Peyer's patch (tissue), 4 donors: ENCODE measurements around the gene MIA2.

Experiments
- POLR2A ChIP-seq, 2 donors: fragments of 450-650 bp; IDR thresholded peaks; one replicate each; pipeline ENCODE4 v1.5.1; 2017; ENCODE audit warnings: antibody characterized with exemption in 2 of 2, mild to moderate bottlenecking in 2 of 2, moderate library complexity in 2 of 2
- TF ChIP-seq, protein P1 (sequence below), 6 experiments: fragments of 450-650 bp in 4 of 6; fragments of 200-600 bp in 2 of 6; sonication (generic) in 1 of 6; IDR thresholded peaks; one replicate each; pipeline ENCODE4 v1.5.1; 2017 to 2019; ENCODE audit warnings: antibody characterized with exemption in 6 of 6, mild to moderate bottlenecking in 3 of 6, moderate library complexity in 1 of 6

DNA sequence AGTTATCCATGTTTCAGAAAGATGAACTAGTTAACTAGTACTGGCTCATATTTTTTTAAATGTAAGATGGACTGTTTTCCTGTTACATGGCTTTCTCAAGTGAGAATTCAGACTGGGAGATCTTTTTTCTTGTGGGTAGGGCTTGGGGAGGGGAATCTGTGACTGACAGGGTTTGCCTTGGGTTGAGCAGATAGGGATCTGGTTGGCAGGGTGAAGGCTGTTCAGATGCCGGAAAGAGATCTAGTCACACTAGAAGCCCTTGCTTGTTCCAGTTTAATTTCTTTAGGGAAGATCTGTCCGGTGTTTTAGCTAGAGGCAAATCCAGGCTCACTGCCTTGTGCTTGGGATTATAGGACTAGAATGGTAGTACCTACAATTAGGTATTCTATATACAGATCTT is 135.3 kb downstream of the MIA2 start:
- TF ChIP-seq POLR2A (IDR thresholded peaks at IDR 0.05): no peak
- TF ChIP-seq, protein P1, sequence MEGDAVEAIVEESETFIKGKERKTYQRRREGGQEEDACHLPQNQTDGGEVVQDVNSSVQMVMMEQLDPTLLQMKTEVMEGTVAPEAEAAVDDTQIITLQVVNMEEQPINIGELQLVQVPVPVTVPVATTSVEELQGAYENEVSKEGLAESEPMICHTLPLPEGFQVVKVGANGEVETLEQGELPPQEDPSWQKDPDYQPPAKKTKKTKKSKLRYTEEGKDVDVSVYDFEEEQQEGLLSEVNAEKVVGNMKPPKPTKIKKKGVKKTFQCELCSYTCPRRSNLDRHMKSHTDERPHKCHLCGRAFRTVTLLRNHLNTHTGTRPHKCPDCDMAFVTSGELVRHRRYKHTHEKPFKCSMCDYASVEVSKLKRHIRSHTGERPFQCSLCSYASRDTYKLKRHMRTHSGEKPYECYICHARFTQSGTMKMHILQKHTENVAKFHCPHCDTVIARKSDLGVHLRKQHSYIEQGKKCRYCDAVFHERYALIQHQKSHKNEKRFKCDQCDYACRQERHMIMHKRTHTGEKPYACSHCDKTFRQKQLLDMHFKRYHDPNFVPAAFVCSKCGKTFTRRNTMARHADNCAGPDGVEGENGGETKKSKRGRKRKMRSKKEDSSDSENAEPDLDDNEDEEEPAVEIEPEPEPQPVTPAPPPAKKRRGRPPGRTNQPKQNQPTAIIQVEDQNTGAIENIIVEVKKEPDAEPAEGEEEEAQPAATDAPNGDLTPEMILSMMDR (IDR thresholded peaks at IDR 0.05): no peak
